Neural progenitor cell (in vitro differentiated cells): ENCODE measurements around the gene RPA1. TPM values are rescaled to one million over a fixed set of nuclear protein-coding genes. Genes with fewer than 3 reads are reported as not detected.

Experiments
- DNase-seq: peaks from one replicate; pipeline ENCODE4 v3.0.0-alpha.2; 2016; ENCODE audit warnings: low spot score
- H2AFZ ChIP-seq: fragments of 200-600 bp; sonication (generic); replicated peaks from 2 replicates; pipeline ENCODE4 v1.6.1; 2016; ENCODE audit warnings: antibody characterized with exemption
- H3F3A ChIP-seq: fragments of 200-600 bp; sonication (generic); 2 replicates; pipeline ENCODE4 v1.6.1; 2016; ENCODE audit warnings: antibody characterized with exemption, low read depth
- H3K27ac ChIP-seq: fragments of 200-600 bp; sonication (generic); 2 replicates; pipeline ENCODE4 v1.5.1; 2016; ENCODE audit warnings: mild to moderate bottlenecking
- H3K27me3 ChIP-seq: fragments of 200-600 bp; sonication (generic); 2 replicates; pipeline ENCODE4 v1.6.1; 2016; ENCODE audit warnings: mild to moderate bottlenecking, moderate library complexity
- H3K36me3 ChIP-seq: fragments of 200-600 bp; sonication (generic); 2 replicates; pipeline ENCODE4 v1.5.1; 2016
- H3K4me1 ChIP-seq: fragments of 200-600 bp; sonication (generic); 2 replicates; pipeline ENCODE4 v1.6.1; 2016; ENCODE audit warnings: mixed run types
- H3K4me2 ChIP-seq: fragments of 200-600 bp; sonication (generic); 2 replicates; pipeline ENCODE4 v1.6.1; 2016
- H3K4me3 ChIP-seq: fragments of 200-600 bp; sonication (generic); 2 replicates; pipeline ENCODE4 v1.5.1; 2016
- H3K79me2 ChIP-seq: fragments of 200-600 bp; sonication (generic); 2 replicates; pipeline ENCODE4 v1.6.1; 2016; ENCODE audit warnings: low read depth
- H3K9ac ChIP-seq: fragments of 200-600 bp; sonication (generic); 2 replicates; pipeline ENCODE4 v1.6.1; 2016
- H3K9me3 ChIP-seq: fragments of 200-600 bp; sonication (generic); 2 replicates; pipeline ENCODE4 v1.5.1; 2016; ENCODE audit warnings: low read depth
- H4K20me1 ChIP-seq: fragments of 200-600 bp; sonication (generic); 2 replicates; pipeline ENCODE4 v1.6.1; 2016; ENCODE audit warnings: low read depth
- H3K27ac Mint-ChIP-seq: 3 replicates; pipeline ENCODE4 v1.8.0; 2021; ENCODE audit warnings: mixed read lengths
- H3K27me3 Mint-ChIP-seq: 2 replicates; pipeline ENCODE4 v1.8.0; 2022; ENCODE audit warnings: low read depth, mild to moderate bottlenecking, inconsistent platforms, moderate library complexity, mixed read lengths; ENCODE audit not compliant: insufficient read depth
- H3K36me3 Mint-ChIP-seq: 3 replicates; pipeline ENCODE4 v1.8.0; 2021; ENCODE audit warnings: mixed read lengths
- H3K4me1 Mint-ChIP-seq: 3 replicates; pipeline ENCODE4 v1.8.0; 2021; ENCODE audit warnings: mixed read lengths
- H3K4me3 Mint-ChIP-seq: 3 replicates; pipeline ENCODE4 v1.8.0; 2021; ENCODE audit warnings: mild to moderate bottlenecking, moderate library complexity, mixed read lengths
- H3K9me3 Mint-ChIP-seq: 3 replicates; pipeline ENCODE4 v1.8.0; 2020; ENCODE audit warnings: mixed read lengths
- CTCF ChIP-seq: fragments of 200-600 bp; sonication (generic); IDR thresholded peaks from 2 replicates; pipeline ENCODE4 v1.5.1; 2017; ENCODE audit warnings: antibody characterized with exemption, mild to moderate bottlenecking
- EZH2 ChIP-seq: fragments of 200-600 bp; sonication (generic); IDR thresholded peaks from 2 replicates; pipeline ENCODE4 v1.6.1; 2017; ENCODE audit warnings: antibody characterized with exemption, mild to moderate bottlenecking, moderate library complexity
- EZH2phosphoT487 ChIP-seq: fragments of 200-600 bp; sonication (generic); IDR thresholded peaks from 2 replicates; pipeline ENCODE4 v1.6.1; 2017; ENCODE audit warnings: antibody characterized with exemption
- total RNA-seq: library from RNA; depleted of rRNA; stranded (reverse); fragments of >200 nt; gene quantifications from 2 replicates; pipeline ENCODE4 v1.2.3, GENCODE V29; 2015; ENCODE audit warnings: low replicate concordance

RPA1 gene
- total RNA-seq, 1 donor from 2014 or later, result 94.4 TPM

GRCh38 chr17:1939981-1940809, 110.4 kb downstream of the RPA1 start:
- no peaks in the 10 kb centered on the region for H3K9me3 ChIP-seq
- H3K4me3 ChIP-seq, result no peak overlapping the region
- no peak for TF ChIP-seq EZH2
- TF ChIP-seq EZH2phosphoT487, result no peak
- no peak for TF ChIP-seq CTCF
- H3K4me1 ChIP-seq, result peaks cover 21% of the 10 kb centered on the region
- Mint-ChIP-seq H3K9me3 (no peaks in the 10 kb centered on the region), H3K36me3 (no peaks in the 10 kb centered on the region), H3K27ac (peak overlapping the region; percentile 82), H3K27me3 (peaks cover 6% of the 10 kb centered on the region), H3K4me3 (no peak overlapping the region), H3K4me1 (peaks cover 14% of the 10 kb centered on the region)
- no peak for DNase-seq
- H3K36me3 ChIP-seq, result no peaks in the 10 kb centered on the region
- no peaks in the 10 kb centered on the region for H3F3A ChIP-seq
- H3K79me2 ChIP-seq, result no peaks in the 10 kb centered on the region
- H4K20me1 ChIP-seq, result no peaks in the 10 kb centered on the region
- H3K9ac ChIP-seq, result no peak overlapping the region
- H3K4me2 ChIP-seq, result no peak overlapping the region
- no peak overlapping the region for H3K27ac ChIP-seq
- H3K27me3 ChIP-seq, result no peaks in the 10 kb centered on the region
- H2AFZ ChIP-seq, result no peak overlapping the region

- peak overlapping the region; percentile 82 for H3K27ac Mint-ChIP-seq
- DNase-seq, result peak; percentile 31
- peaks cover 16% of the 10 kb centered on the region for H3K4me1 Mint-ChIP-seq
Observed at GRCh38 chr17:1940810-1941185, 111.0 kb downstream of the RPA1 start.

GRCh38 chr17:1941272-1942065, 111.7 kb downstream of the RPA1 start:
- Mint-ChIP-seq H3K27me3 (peaks cover 6% of the 10 kb centered on the region), H3K4me3 (no peak overlapping the region), H3K4me1 (peaks cover 23% of the 10 kb centered on the region), H3K27ac (no peak overlapping the region), H3K9me3 (no peaks in the 10 kb centered on the region), H3K36me3 (no peaks in the 10 kb centered on the region)
- no peak overlapping the region for H3K4me3 ChIP-seq
- no peaks in the 10 kb centered on the region for H3K79me2 ChIP-seq
- peak; percentile 35 for DNase-seq
- H3F3A ChIP-seq, result peaks cover 11% of the 10 kb centered on the region
- TF ChIP-seq EZH2, result no peak
- no peak for TF ChIP-seq EZH2phosphoT487
- TF ChIP-seq CTCF, result no peak
- peak overlapping the region; percentile 42 for H3K4me2 ChIP-seq
- no peaks in the 10 kb centered on the region for H3K36me3 ChIP-seq
- no peaks in the 10 kb centered on the region for H3K27me3 ChIP-seq
- no peak overlapping the region for H3K27ac ChIP-seq
- no peak overlapping the region for H3K9ac ChIP-seq
- H2AFZ ChIP-seq, result no peak overlapping the region
- H4K20me1 ChIP-seq, result no peaks in the 10 kb centered on the region
- no peaks in the 10 kb centered on the region for H3K9me3 ChIP-seq
- peaks cover 30% of the 10 kb centered on the region for H3K4me1 ChIP-seq

More at GRCh38 chr17:1940810-1941185, 111.0 kb downstream of the RPA1 start:
- H3K4me2 ChIP-seq, result no peak overlapping the region
- TF ChIP-seq CTCF, result no peak
- TF ChIP-seq EZH2, result no peak
- no peak for TF ChIP-seq EZH2phosphoT487
- Mint-ChIP-seq H3K27me3 (peaks cover 6% of the 10 kb centered on the region), H3K36me3 (no peaks in the 10 kb centered on the region), H3K9me3 (no peaks in the 10 kb centered on the region), H3K4me3 (no peak overlapping the region)
- H3K4me3 ChIP-seq, result no peak overlapping the region
- no peaks in the 10 kb centered on the region for H3K9me3 ChIP-seq
- H3K27ac ChIP-seq, result no peak overlapping the region
- H2AFZ ChIP-seq, result no peak overlapping the region
- H3K9ac ChIP-seq, result no peak overlapping the region
- no peaks in the 10 kb centered on the region for H3K79me2 ChIP-seq
- no peaks in the 10 kb centered on the region for H3K27me3 ChIP-seq
- H3K36me3 ChIP-seq, result no peaks in the 10 kb centered on the region
- H3F3A ChIP-seq, result peaks cover 4% of the 10 kb centered on the region
- H3K4me1 ChIP-seq, result peaks cover 23% of the 10 kb centered on the region
- no peaks in the 10 kb centered on the region for H4K20me1 ChIP-seq
